Measurements from ENCODE around the gene SPG11.

The SPG11 gene

DNA sequence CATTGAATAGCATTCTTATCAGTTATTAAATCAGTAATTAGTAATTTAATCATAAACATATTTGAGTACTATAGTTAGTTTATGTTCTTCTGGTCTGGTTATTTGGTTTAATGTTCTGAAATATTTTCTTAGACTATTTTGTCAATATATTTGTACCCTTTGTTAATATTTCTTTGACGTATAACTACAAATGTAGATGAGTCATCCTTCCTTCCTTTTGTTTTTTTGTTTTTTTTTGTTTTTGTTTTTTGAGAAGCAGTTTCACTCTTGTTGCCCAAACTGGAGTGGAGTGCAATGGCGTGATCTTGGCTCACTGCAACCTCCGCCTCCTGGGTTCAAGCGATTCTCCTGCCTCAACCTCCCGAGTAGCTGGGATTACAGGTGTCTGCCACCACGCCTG is 143.9 kb downstream of the SPG11 start:
- no peak for DNase-seq (ENCODE audit: low read depth in 2 of 2)

DNA sequence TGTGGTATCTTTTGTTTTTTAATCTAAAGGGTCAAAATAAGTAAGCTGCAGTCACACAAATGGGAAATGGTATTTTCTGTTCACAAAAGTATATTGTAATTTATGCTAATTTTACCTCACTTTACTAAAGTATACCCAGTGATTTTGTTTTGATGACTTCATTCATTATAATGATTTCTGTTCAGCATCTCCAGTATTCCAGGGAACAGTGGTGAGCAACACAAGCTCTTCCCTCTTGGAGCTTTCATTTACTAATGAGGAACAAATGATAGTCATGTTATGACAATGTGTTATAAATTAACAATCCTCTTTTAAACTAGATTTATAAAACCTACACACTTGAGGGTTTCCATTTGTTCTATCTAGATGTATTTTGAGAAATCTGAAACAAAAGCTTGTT is 147.0 kb downstream of the SPG11 start:
- no peak for DNase-seq (ENCODE audit: low read depth in 2 of 2)

Data from stimulated activated CD8-positive, alpha-beta memory T cell treated with anti-CD3 and anti-CD28 coated beads, Interleukin-7, amount 100 ng/mL, for 4 hours (primary cell).